CD4-positive, alpha-beta T cell treated with Interleukin-2 at 100 ng/mL for 4 hours (primary cell): Measurements from ENCODE around the gene CACNA2D1.

Experiments used
- DNase-seq: peaks from one replicate; pipeline ENCODE4 v3.0.0-alpha.2; 2020; ENCODE audit warnings: low spot score

Gene CACNA2D1

DNA sequence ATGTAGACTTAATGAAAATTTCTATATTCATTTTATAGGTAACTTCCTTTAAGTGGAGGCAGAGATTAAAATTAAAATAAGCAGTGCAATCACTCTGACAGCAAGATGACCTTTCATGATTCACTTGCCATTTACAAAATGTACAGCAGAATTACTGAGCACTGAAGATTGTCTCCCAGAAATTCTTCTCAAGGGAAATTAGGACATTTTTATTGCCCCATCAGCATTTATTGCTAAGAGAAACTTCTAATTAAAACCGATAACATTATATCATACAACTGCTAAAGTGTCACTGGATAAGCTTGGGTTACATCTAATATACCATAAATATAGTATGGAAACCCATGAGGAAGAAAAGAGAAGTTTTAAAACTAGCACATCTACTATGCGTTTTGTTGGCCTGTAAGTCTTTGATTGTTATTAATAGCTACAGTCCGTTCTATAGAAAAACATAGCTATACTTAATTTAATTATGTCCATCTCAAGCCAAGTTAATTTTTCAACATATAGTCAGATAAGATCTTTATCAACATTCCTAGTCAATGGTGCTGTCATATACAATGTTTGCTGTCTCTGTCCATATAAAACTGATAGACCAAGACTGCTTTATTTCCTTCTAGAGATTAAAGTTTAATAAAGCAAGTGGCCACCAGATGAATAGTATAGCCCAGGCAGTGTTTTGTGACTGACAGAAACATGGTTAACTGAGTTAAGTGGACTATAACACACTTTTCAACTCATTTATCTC is 456.7 kb downstream of the CACNA2D1 start:
- no peak for DNase-seq

DNA sequence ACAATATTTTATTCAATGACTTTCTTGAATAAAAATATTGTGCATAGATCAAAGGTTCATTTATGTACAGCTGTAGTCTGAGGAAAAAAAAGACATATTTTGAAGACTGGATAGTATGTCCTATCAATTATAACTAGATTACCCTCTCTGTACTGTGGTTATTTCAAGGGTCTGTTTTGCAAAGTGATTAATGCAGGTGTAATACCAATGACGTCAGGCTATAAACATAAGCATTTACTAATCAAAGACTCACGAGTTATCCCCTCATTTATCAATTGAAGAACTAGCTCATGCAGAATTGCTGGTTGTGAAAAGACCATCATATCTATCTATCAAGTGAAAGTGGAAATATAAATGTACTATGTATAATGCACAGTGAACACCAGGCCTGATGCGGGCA is 460.2 kb downstream of the CACNA2D1 start:
- DNase-seq: no peak

DNA sequence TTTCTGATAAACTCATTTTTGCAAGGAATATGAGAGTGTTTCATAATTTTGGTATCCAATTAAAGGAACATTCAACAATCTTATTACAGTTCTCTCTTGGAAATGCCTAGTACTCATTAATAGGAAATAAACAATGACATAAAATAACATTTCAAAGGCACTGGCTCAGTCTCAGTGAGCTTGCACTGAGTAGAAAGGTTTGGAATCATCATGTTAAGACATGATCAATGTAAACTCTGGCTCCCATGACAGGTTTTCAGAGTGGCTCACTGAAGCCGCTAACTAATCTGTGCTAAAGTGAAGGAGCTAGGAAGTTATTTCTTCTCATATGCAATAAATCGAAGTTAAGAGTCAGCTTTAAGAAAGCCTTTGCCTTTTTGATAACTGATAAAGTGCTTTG is 470.5 kb downstream of the CACNA2D1 start:
- DNase-seq: no peak

DNA sequence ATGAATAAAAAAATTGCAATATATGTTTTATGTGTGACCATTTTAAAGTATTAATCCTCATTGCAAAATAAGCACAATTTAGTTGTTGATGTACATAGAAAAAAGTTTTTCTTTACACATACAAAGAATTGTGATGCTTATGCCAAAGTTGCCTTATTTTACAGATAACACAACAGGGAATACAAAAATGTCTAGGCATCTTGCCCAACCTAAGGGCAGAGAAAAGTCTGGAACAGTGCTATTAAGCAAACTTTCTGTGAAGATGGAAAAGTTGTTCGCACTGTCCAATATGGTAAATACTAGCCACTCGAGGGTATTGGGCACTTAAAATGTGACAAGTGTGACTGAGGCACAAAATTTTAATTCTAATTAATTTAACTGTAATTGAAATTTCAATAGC is 483.6 kb downstream of the CACNA2D1 start:
- DNase-seq: no peak

DNA sequence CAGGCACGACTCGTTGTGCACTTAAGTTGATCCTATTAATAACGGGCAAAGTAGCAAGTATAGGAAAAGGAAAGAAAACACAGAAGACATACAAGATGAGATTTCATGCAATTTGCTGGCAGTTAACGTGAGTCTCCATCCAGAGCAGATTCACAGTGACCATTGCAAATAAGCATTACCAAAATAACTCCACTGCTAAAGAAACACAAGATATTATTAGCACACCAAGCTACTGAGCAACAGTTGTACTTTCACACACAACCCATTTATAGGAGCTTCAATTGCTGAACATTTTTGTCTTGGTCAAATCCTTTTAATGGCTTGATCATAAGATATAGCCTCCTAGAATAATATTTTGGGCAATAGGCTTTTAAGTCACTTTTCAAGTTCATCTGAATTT is 486.1 kb downstream of the CACNA2D1 start:
- DNase-seq: no peak

DNA sequence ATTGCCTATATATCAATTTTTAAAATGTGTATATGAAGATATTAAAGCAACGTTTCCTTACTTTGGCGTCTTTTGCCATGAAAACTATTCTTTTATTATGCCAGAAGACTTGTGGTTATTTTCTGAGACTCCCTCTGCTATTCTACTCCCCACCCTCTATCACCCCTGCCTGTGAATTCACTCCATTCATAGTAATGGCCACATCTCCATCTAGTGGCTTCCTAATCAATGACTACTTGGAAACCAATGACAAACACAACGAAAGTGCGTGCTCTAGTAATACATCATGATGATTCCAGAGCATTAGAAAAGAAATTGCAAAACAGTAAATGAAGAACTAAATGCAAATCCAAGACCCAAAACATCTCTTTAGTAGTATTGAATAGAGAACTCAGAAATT is 487.1 kb downstream of the CACNA2D1 start:
- DNase-seq: no peak

DNA sequence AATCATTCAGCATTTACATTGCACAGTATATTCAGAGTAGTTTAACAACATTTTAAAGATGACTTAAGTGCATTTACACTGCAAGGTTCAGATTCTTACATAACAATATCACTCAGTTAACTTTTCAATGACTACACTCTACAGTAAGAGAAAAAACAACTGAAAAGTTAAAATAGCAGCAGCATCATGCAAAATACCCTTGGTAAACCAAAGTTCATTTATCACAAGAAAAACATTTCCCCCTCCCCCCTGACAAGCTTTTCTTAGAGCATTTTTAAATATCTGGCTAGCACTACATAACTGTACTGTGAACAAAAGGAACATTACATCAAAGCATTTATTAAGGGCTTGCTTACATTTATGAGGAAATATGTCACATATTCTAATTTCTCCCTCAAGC is 494.3 kb downstream of the CACNA2D1 start:
- no peak for DNase-seq

DNA sequence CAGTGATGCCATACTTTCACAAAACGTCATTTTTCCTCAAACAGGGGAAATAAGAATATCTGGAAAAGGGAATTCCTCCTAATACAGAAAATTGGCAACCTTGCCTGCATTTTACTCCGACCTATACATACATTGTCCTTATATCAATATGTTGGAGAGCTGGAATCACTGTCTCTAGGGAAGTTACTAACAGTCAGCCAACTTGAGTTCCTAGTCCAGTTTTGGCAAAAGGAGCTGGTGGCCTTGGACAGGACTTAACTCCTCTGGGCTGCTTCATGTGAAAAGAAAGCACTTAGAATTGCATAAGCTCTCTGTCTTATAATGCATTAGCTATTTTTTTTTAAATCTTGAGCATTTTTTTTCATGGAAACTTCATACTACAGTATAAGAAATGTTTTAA is 499.5 kb downstream of the CACNA2D1 start:
- DNase-seq: no peak

DNA sequence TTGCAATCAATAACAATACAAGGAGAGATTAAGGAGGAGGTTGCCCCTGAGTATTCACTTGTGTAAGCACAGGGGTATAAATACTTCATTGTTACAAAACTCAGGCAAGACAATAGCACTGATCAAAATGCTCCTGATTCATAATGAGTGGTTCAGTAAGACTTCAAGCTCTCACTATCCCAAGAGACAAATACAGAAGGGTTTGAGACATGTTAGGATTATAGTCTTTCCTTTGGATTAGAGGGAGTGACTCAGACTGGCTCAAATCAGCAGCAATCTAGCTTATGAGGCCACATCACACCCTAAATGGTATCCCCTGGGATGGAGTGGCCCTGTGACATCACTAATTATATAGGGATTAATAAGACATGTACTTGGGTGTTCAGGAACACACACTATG is 506.5 kb downstream of the CACNA2D1 start:
- no peak for DNase-seq

DNA sequence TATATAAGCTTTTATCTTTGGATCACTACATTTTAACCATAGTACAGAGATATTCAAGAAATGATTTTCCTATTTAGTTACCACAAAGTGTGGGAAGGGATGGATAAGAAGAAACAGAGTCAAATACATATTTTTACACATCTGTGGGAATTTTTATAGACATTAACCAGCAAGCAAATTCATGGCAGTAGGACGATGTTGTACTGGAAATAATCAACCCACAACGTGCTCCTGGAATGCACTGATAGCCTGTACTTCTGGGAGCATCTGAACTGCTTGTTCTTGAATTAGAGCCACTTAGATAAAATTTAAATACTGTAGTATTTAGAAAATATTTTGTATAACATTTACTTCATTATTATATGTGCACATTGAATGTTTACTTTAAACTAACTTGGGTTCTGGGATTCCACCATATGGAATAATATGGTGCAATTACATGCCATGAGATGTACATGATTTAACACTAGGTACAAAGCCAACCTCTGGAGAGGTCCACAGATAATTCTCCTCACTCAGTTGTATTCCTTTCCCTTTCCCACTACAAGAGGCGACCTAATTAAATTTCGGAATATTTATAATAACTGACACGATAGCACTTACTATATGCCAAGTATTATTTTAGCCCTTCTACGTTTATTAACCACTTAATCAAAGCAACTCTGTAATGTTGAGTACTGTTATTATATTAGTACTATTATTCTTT is 508.8 kb downstream of the CACNA2D1 start:
- DNase-seq: no peak

DNA sequence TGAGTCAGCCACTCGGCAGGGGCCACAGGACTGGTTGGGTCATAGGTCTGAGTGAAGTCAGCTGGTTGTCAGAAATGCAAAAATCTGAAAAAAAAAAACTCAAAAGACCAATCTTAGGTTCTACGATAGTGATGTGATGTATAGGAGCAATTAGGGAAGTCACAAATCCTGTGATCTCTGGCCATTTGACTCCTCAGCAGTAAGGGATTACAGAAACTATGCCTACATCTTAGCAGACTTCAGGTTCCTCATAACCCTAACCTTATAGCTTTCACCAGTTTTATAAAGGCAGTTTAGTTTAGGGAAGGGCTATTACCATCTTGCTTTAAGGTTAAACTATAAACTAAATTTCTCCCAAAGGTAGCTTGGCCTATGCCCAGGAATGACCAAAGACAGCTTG is 510.6 kb downstream of the CACNA2D1 start:
- no peak for DNase-seq

DNA sequence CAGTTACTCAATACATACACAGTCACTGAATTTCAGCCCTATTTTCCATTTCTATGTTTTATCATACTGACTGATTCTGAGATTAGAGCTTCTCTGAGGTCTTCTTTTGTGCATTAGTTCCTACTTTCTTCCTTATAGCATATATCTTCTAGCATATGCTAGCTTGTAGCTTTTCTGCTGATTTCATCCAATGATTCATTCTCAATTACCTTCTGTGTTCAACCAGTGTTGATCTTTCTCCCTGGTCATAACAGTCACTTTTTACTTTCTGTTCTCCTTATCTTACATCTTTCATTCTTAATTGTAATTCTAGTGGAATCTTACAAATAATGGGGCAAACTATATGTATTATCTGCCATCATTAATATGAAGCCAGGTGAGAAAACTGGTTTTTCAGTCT is 514.2 kb downstream of the CACNA2D1 start:
- no peak for DNase-seq

DNA sequence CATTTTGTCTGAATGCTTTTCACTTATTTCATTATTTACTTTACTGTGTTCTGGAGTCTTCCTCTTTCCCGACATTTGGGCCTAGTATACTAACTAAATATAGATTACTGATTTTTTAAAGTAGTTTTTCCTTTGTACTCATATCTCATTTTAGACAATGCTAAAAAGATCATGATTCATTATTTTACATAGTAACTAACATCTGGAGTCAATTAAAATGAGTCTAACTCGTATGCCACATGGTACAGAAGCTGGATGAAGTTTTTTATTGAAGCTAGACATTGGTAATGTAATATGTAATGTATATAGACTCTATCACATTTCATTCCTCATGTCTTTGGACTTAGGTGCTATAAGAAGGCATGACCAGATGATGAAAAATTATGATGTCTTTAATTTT is 517.4 kb downstream of the CACNA2D1 start:
- no peak for DNase-seq

DNA sequence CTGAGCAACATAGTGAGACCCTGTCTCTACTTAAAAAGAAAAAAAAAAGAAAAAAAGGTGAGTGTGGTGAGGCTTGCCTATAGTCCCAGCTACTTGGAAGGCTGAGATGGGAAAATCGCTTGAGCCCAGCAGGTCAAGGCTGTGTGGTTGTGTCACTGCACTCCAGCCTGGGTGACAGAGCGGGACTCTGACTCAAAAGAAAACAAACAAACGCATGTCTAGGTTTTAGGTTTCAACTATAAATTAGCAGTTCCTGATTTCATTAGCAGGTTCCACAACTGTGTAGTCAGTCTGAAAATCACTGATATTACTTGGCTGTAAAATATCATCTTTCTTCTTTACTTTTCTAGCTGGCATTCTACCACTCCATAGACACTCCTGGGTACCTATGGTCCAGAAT is 518.0 kb downstream of the CACNA2D1 start:
- DNase-seq: no peak

DNA sequence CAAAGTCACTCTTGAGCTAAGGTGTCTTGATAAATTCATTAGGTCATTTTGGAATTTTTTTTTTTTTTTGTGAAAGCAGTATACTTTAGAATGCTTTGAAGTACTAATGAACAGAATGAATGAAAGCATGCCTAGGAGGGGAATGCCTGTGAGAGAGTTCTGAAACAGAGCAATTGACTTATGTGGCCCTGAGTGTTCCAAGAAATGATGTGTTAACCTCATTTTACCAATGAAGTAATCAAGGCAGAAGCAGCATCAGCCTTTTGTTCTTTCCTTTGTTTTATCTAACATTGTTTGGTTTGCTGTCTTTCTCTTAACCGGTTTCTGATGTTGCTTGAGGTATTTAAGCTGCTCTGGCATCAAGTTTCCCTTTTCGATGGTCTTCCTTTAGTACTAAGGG is 519.1 kb downstream of the CACNA2D1 start:
- DNase-seq: no peak

DNA sequence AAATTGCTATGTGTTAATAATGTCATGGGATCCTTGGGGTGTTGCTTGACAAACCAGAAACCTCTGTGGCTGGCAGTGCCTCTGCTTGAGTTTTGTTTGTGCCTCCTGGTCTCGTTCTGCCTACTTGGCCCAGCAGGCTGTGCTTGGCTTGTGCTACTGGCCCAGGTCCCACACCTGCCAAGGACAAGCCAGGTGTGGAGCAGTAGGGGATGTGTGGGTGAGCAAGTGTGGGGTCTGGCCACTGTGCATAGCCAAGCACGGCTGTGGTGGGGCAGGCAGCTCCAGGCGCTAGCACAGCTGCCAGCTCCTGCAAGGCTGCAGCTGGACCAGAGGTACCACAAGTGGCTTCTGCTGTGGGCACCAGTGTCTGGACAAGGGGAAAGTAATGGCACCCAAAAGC is 524.1 kb downstream of the CACNA2D1 start:
- no peak for DNase-seq

DNA sequence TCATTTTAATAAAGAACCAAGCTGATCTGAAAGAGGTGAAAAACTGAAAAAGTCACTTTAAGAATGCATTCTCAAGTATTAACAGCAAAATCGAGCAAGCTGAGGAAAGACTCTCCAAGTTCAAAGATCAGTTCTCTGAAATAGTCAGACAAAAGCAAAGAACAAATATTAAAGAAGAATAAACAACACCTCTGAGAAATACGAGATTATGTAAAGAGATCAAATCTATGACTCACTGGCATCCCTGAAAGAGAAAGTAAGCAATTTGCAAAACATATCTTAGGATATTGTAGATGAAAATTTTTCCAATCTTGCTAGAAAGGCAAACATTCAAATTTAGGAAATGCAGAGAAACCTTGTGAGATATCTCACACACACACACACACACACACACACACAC is 535.4 kb downstream of the CACNA2D1 start:
- no peak for DNase-seq

DNA sequence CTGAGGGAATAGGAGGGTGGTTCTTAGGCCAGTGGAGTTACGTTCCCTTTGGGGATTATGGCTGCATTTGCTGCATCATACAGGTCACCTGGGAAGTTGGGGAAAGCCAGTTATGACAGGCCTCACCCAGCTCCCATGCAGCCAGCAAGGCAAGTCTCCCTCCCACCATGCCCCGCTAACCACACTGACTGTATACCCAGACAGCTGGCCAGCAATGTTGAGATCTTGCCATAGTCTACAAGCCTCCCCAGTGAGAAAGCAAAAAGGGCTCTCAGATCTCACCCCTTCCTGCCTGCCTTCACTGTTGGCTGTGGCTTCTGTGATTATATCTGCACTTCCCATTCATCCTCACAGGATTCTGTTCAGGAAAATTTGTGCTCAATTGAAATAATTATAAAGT is 540.5 kb downstream of the CACNA2D1 start:
- no peak for DNase-seq

DNA sequence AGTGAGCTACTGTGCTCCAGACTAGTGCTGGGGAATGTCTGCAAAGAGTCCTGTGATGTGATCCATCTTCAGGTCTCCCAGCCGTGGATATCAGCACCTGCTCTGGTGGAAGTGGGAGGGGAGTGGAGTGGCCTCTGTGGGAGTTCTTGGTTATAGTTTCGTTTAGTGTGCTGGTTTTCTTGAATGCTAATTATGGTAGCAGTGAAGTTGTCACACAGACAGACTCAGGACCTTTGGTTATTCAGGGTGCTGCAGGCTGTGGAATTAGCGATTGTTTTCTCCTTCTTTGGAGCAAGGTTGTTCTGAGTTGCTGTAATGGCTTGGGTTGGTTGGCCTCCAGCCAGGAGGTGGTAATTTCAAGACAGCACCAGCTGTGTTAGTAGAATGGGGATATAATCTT is 541.0 kb downstream of the CACNA2D1 start:
- DNase-seq: no peak
